ENCODE results near the gene GCGR.

Gene GCGR

DNA sequence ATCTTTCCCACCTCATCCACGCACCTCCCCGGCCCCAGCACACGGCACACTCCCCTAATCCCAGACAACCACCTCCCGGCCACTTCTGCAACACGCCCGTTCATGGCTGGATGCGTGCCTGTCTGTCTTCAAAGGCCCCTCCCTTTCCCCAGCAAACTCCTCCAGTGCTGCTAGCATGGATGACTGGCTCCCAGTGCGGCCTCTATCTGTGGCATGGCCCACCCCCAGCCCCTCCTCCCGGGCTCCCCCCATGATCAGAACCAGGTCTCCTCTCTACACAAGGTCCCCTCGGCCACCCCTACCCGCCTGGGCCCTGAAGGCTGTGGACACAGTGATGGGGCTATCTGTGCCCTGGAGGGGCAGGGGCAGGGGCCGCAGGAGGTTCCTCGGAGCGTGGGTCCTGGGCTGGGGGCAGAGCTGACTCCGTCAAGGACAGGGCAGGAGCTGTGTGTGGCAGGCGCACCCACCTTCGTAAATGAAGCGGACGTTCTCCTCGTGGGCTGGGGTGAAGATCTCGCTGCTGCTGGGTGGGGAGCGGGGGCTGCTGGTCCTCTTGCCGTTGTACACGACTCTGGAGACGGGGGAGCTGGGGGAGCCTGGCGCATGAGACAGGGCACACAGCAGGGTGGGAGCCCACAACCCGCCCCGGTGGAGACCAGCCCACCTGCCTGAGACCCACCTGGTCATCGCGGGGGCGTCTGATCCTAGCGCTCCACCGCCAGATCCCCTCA lies 20.0 kb downstream of the GCGR start:
- no peak overlapping the region for H3K27ac ChIP-seq (ENCODE audit: low read depth, low read length)
- no peaks in the 10 kb centered on the region for H3K9me3 ChIP-seq (ENCODE audit: control insufficient read depth, insufficient read depth, low read depth, low read length)
- H3K4me3 ChIP-seq (ENCODE audit: low read depth, low read length): no peak overlapping the region
- no peak overlapping the region for H3K9ac ChIP-seq (ENCODE audit: low read length)
- H3K36me3 ChIP-seq (ENCODE audit: control insufficient read depth, insufficient read depth, low read length): peaks cover 16% of the 10 kb centered on the region
- H3K27me3 ChIP-seq (ENCODE audit: control insufficient read depth, insufficient read depth, low read length): no peaks in the 10 kb centered on the region
- H3K4me1 ChIP-seq (ENCODE audit: control insufficient read depth, insufficient read depth, low read length): peaks cover 28% of the 10 kb centered on the region

DNA sequence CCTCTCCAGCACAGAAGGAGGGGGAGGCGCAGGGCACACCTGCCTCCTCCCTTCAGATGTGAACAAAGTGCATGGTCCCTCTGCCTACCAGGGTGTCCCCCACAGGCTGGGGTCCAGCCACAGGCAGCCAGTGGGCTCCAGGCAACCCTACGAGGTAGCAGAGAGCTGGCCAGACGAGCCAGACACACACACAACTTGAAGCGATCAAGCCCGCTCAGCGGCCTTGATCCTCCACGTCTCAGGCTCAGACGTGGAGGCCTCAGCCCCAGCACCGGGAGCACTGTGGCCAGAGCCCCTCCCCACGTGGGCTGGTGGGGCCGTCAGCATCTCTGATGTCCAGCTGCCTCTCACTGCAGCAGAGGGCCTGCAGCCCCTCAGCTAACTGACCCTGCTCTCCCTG lies 20.6 kb downstream of the GCGR start:
- H3K4me1 ChIP-seq (ENCODE audit: control insufficient read depth, insufficient read depth, low read length): peaks cover 28% of the 10 kb centered on the region
- H3K4me3 ChIP-seq (ENCODE audit: low read depth, low read length): no peak overlapping the region
- H3K27me3 ChIP-seq (ENCODE audit: control insufficient read depth, insufficient read depth, low read length): no peaks in the 10 kb centered on the region
- no peak overlapping the region for H3K9ac ChIP-seq (ENCODE audit: low read length)
- H3K9me3 ChIP-seq (ENCODE audit: control insufficient read depth, insufficient read depth, low read depth, low read length): no peaks in the 10 kb centered on the region
- H3K36me3 ChIP-seq (ENCODE audit: control insufficient read depth, insufficient read depth, low read length): peaks cover 16% of the 10 kb centered on the region
- no peak overlapping the region for H3K27ac ChIP-seq (ENCODE audit: low read depth, low read length)

DNA sequence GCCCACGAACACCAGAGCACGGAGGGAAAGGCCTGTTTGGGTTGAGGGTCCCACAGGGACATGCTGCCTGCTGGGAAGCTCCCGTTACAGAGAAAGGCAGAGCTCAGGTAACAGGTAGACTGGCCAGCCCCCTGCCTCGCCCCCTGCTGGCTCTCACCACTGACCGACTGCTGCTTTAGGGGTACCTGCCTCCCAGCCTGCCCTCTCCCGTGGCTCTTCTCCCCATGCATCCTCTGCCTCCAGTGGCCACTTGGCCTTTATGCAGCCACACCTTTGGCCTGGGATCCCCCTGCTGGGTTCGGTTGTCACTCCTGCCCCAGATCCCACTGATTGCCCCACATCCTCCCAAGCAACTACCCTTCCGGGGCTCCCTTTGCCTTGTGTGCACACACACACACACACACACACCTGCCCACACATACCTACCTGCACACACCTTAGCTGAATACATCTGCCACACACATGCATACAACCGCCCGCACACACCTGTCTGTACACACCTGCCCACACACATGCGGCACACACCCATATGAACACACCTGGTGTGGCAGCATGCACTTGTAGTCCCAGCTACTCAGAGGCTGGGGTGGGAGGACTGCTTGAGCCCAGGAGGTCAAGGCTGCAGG lies 22.0 kb downstream of the GCGR start:
- Histone ChIP-seq H3K4me3 (ENCODE audit: low read depth, low read length) (no peak overlapping the region), H3K4me1 (ENCODE audit: control insufficient read depth, insufficient read depth, low read length) (peaks cover 24% of the 10 kb centered on the region), H3K27ac (ENCODE audit: low read depth, low read length) (no peak overlapping the region), H3K36me3 (ENCODE audit: control insufficient read depth, insufficient read depth, low read length) (peaks cover 16% of the 10 kb centered on the region), H3K27me3 (ENCODE audit: control insufficient read depth, insufficient read depth, low read length) (no peaks in the 10 kb centered on the region), H3K9ac (ENCODE audit: low read length) (no peak overlapping the region), H3K9me3 (ENCODE audit: control insufficient read depth, insufficient read depth, low read depth, low read length) (no peaks in the 10 kb centered on the region)

DNA sequence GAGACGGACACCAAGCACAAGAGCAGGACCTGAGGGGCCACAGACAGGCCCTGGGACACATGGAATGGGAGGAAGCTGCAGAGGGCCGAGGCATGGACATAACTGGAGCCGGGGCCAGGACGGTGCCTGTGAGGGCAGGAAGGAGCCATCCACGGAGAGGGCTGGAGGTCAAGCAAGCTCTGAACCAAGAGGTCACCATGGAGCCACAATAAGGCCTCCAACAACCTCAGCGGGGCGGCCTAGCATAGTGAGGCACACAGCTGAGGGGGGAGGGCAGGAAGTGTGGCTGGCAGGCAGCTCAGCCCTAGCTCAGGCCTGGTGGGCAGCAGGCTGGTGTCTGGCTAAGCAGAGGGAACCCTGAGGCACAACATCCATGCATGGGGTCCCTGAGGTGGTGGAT lies 24.7 kb downstream of the GCGR start:
- peak overlapping the region; percentile 39 for H3K9ac ChIP-seq (ENCODE audit: low read length)
- H3K36me3 ChIP-seq (ENCODE audit: control insufficient read depth, insufficient read depth, low read length): peaks cover 4% of the 10 kb centered on the region; the same call in 1 of the 2 replicates
- no peak overlapping the region for H3K4me3 ChIP-seq (ENCODE audit: low read depth, low read length)
- H3K27ac ChIP-seq (ENCODE audit: low read depth, low read length): no peak overlapping the region
- no peaks in the 10 kb centered on the region for H3K9me3 ChIP-seq (ENCODE audit: control insufficient read depth, insufficient read depth, low read depth, low read length)
- H3K4me1 ChIP-seq (ENCODE audit: control insufficient read depth, insufficient read depth, low read length): peaks cover 27% of the 10 kb centered on the region
- no peaks in the 10 kb centered on the region for H3K27me3 ChIP-seq (ENCODE audit: control insufficient read depth, insufficient read depth, low read length)

DNA sequence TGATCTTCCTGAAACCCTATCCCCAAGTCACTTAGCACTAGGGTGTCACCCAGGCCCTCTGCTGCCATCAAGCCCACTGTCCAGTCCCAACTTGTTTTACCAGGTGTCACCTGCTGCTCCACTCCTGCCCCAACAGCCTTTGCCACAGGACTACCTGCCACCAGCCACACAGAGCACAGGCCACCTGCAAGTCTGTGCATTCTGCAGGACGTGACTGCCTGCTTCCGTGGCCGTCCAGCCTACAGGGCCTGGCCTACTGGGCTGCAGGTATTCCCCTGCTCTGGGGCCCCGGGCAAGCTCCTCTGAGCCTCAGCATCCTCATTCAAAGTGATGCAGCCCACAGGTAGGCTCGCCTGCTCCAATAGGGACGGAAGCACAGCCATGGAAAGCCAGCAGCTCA lies 25.9 kb downstream of the GCGR start:
- Histone ChIP-seq H3K9ac (ENCODE audit: low read length) (no peak overlapping the region), H3K4me1 (ENCODE audit: control insufficient read depth, insufficient read depth, low read length) (peaks cover 31% of the 10 kb centered on the region), H3K27ac (ENCODE audit: low read depth, low read length) (no peak overlapping the region), H3K4me3 (ENCODE audit: low read depth, low read length) (no peak overlapping the region), H3K27me3 (ENCODE audit: control insufficient read depth, insufficient read depth, low read length) (no peaks in the 10 kb centered on the region), H3K9me3 (ENCODE audit: control insufficient read depth, insufficient read depth, low read depth, low read length) (no peaks in the 10 kb centered on the region), H3K36me3 (ENCODE audit: control insufficient read depth, insufficient read depth, low read length) (no peaks in the 10 kb centered on the region)

DNA sequence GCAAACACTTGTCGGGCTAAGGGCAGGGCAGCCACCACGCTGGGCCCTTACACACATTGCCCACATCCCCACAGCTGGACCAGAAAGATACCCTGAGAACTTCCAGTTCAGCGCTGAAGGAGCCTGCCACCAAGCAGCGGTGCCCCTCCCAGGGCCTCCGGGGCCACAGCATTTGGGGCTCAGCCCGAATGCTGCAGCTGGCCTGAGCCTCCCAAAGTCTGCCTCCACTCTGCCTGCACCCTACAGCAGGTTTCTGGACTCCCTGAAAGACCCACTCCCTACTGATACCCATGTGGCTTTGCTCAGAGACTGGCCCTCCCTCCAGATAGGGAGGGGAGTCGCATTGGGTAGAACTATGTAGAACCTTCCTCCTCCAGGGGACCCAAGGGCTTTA lies 27.6 kb downstream of the GCGR start:
- H3K27ac ChIP-seq (ENCODE audit: low read depth, low read length): no peak overlapping the region
- no peak overlapping the region for H3K9ac ChIP-seq (ENCODE audit: low read length)
- peak overlapping the region; percentile 74 for H3K4me3 ChIP-seq (ENCODE audit: low read depth, low read length)

DNA sequence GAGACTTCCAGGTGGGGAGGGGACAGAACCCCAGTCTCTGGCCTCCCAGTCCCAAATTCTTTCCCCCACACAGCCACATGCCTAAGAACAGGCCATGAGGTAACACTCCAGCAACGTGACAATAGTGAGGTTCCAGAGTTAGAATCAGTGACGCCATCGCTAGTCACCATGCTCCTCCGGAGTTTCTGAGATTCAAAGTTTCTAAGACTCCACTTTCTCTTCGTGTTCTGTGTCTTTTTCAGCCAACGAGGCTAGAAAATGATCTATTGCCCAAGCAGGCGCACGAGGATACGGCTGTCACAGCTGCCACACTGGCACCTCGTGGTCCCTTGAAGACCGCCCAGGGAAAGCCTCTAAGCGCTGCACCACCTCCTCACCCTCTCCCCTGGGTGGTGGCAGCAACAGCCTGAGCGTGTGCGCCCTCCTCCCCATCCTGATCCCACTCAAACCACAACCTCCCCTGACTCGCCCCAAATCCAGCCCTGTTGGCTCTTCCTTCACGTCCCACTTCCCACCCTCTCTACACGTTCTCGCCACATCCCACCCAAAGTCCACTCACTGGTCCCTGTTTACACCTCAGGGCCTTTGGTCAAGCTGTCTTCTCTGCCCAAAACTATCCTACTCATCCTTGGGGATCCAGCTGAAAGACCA lies 28.1 kb downstream of the GCGR start:
- Histone ChIP-seq H3K27me3 (ENCODE audit: control insufficient read depth, insufficient read depth, low read length) (no peaks in the 10 kb centered on the region), H3K36me3 (ENCODE audit: control insufficient read depth, insufficient read depth, low read length) (no peaks in the 10 kb centered on the region), H3K9me3 (ENCODE audit: control insufficient read depth, insufficient read depth, low read depth, low read length) (no peaks in the 10 kb centered on the region), H3K9ac (ENCODE audit: low read length) (peak overlapping the region; percentile 58), H3K4me3 (ENCODE audit: low read depth, low read length) (peak overlapping the region; percentile 74), H3K27ac (ENCODE audit: low read depth, low read length) (no peak overlapping the region; the same call in 1 of the 2 replicates), H3K4me1 (ENCODE audit: control insufficient read depth, insufficient read depth, low read length) (peaks cover 18% of the 10 kb centered on the region)

More for the DNA sequence above, 27.6 kb downstream of the GCGR start:
- Histone ChIP-seq H3K36me3 (ENCODE audit: control insufficient read depth, insufficient read depth, low read length) (no peaks in the 10 kb centered on the region), H3K27me3 (ENCODE audit: control insufficient read depth, insufficient read depth, low read length) (no peaks in the 10 kb centered on the region), H3K4me1 (ENCODE audit: control insufficient read depth, insufficient read depth, low read length) (peaks cover 18% of the 10 kb centered on the region), H3K9me3 (ENCODE audit: control insufficient read depth, insufficient read depth, low read depth, low read length) (no peaks in the 10 kb centered on the region)

DNA sequence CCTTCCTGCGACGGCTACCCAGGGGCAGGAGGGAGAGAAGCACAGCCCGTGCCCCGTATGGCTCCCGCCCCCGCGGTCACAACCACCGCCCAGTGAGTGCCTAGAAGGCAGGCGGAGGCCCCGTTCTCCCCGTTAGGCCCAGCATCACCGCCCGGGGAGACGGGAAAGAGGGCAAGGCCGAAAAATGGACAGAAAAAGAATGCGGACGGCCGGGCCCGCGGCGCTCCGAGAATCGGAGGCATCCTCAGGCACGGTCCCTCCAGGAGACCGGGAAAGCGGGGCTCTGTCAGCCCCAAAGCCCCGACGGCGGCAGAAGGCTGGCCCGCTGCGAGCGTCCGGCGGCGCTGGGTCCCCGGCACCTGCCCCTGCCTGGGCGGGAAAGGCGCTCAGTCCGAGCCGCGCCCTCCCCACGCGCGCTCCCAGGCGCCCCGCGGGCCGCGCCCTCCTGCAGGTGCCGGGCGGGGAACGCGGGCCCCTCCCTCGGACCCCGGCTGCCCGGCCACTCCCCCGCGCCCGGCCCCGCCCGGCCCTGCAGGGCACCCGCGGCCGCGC lies 28.7 kb downstream of the GCGR start:
- Histone ChIP-seq H3K27me3 (ENCODE audit: control insufficient read depth, insufficient read depth, low read length) (no peaks in the 10 kb centered on the region), H3K9ac (ENCODE audit: low read length) (peak overlapping the region; percentile 58), H3K9me3 (ENCODE audit: control insufficient read depth, insufficient read depth, low read depth, low read length) (no peaks in the 10 kb centered on the region), H3K4me3 (ENCODE audit: low read depth, low read length) (peak overlapping the region; percentile 74), H3K36me3 (ENCODE audit: control insufficient read depth, insufficient read depth, low read length) (no peaks in the 10 kb centered on the region), H3K4me1 (ENCODE audit: control insufficient read depth, insufficient read depth, low read length) (peaks cover 18% of the 10 kb centered on the region), H3K27ac (ENCODE audit: low read depth, low read length) (no peak overlapping the region; the same call in 1 of the 2 replicates)

DNA sequence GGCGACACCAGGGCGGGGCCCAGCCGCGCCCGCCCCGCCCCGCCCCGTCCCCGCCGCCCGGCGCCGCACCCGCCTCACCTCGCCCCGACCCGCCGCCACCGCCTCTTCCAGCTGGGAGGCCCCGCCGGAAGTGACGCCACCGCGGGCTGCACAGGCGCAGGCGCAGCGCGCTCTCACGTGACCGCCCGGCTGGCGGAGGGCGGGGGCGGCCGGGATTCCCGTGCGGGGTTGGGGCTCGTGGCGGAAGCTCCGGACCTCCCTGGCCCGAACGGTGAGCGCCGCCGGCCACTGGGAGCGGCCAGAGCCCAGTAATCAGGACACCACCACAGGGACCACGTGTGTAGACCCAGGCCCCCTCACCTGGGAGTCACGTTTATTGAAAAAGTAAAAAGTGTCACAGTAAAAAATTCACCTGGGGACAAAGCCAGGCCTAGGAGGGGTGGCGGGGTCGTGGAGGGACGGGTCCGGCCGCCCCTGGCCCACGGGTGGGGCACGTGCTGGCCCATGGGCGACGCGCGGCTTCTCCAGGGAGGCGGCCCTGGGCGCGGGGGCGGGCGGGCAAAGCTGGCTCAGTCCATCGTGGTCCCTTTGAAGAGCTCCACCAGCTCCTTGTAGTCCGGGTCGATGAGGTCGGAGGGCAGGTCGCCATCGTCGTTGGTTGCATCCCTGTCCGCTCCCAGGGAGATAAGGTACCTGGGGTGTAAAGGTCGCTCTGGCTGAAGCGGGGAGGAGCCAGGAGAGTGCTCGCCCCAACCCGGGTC lies 29.4 kb downstream of the GCGR start, which contains the start of gene MCRIP1:
Gene MCRIP1 (minus strand): TSS at position 132 of the 761 bp plus-strand sequence. CDS start 8,785 bp downstream, outside the sequence.
- peak within 1 kb of the TSS; percentile 97 for H3K4me3 ChIP-seq (ENCODE audit: low read depth, low read length)
- peak within 1 kb of the TSS; percentile 97 for H3K9ac ChIP-seq (ENCODE audit: low read length)
- peaks cover 17% of the 10 kb centered on the region for H3K4me1 ChIP-seq (ENCODE audit: control insufficient read depth, insufficient read depth, low read length)
- no peaks in the 10 kb centered on the region for H3K36me3 ChIP-seq (ENCODE audit: control insufficient read depth, insufficient read depth, low read length)
- H3K27me3 ChIP-seq (ENCODE audit: control insufficient read depth, insufficient read depth, low read length): no peaks in the 10 kb centered on the region
- H3K27ac ChIP-seq (ENCODE audit: low read depth, low read length): peak within 1 kb of the TSS; percentile 99
- no peaks in the 10 kb centered on the region for H3K9me3 ChIP-seq (ENCODE audit: control insufficient read depth, insufficient read depth, low read depth, low read length)

DNA sequence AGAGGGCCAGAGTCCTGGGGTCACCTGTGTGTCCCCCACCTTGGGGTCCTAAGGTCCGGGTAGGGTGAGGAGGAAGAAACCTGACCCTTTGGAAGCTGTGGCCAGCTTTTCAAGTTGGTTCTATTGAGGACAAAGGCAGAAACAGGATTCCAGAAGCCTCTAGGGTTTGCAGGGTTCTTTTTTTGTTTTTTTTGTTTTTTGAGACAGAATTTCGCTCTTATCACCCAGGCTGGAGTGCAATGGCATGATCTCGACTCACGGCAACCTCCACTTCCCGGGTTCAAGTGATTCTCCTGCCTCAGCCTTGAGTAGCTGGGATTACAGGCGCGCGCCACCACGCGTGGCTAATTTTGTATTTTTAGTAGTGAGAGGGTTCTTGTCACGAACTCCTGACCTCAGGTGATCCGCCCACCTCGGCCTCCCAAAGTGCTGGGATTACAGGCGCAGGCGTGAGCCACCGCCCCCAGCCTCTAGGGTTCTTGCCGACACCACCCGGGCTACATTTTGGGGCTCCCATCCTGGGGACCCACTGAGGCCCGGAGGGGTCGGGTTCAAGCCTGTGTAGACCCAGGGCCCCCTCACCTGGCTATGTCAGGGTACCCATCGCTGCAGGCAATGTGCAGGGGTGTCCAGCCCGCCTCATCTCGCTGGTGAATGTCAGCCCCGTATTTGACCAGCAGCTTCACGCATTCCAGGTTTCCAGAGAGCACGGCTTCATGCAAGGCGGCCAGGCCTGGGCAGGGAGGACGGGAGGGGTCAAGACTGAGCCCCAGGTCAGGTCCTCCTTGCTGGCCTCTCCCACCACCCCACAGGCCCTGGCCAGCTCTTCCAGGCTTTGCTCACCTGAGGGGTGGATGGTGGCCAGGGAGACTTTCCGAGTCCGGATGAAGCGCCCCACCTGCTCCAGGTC lies 30.2 kb downstream of the GCGR start:
- no peaks in the 10 kb centered on the region for H3K36me3 ChIP-seq (ENCODE audit: control insufficient read depth, insufficient read depth, low read length)
- H3K27ac ChIP-seq (ENCODE audit: low read depth, low read length): peak overlapping the region; percentile 99
- no peaks in the 10 kb centered on the region for H3K9me3 ChIP-seq (ENCODE audit: control insufficient read depth, insufficient read depth, low read depth, low read length)
- H3K4me3 ChIP-seq (ENCODE audit: low read depth, low read length): peak overlapping the region; percentile 97
- no peaks in the 10 kb centered on the region for H3K27me3 ChIP-seq (ENCODE audit: control insufficient read depth, insufficient read depth, low read length)
- H3K4me1 ChIP-seq (ENCODE audit: control insufficient read depth, insufficient read depth, low read length): peaks cover 16% of the 10 kb centered on the region
- H3K9ac ChIP-seq (ENCODE audit: low read length): peak overlapping the region; percentile 97

Measured in HUES6 (cell line).